ENCODE measurements around the gene IRS1. TPM values are rescaled to one million over a fixed set of nuclear protein-coding genes. Genes with fewer than 3 reads are reported as not detected.

IRS1 gene
- total RNA-seq, 1 donor from 2014 or later, result 33.8 TPM

DNA sequence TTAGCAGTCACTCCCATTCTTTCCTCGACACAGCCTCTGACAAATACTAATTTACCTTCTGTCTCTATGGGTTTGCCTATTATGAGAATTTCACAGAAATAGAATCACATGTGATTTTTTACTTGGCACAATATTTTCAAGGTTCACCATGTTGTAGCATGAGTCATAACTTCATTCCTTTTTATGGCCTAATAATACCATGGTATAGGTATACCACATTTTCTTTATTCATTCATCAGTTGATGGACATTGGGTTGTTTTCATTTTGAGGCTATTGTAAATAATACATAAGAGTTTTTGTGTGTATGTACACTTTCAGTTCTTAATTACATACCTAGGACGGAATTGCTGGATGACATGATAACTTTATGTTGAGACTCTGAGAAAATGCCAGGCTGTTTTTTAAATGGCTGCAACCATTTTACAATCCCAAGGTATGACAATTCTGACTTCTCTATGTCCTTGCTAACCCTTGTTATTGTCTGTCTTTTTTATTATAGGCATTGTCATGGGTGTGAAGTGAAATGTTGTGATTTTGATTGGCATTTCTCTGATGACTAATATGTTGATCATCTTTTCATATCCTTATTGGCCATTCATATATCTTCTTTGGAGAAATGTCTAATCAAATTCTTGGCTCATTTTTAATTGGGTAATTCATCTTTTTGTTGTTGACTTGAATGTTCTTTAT is 87.9 kb downstream of the IRS1 start:
- DNase-seq (ENCODE audit: low spot score) (no peak), ATAC-seq (no peak)
- intact Hi-C loops (cut with DNase I), result no loop called here

DNA sequence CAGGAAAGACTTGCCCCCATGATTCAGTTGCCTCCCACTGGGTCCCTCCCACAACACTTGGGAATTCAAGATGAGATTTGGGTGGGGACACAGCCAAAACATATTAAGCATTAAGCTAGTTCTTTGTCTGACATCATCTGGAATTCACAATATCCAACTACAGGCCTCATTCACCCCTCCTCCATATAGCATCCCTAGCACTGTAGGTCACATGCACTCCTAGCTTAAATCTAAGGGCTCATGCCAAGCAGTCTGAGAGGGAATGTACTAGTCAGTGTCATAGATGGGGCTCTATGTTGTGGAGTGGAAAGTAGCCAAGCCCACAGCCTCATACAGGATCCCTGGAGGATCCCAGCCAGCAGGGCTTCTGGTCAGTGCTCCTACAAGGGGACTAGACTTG is 92.1 kb downstream of the IRS1 start:
- DNase-seq (ENCODE audit: low spot score) (no peak), ATAC-seq (no peak)
- intact Hi-C loops (cut with DNase I), result no loop called here

DNA sequence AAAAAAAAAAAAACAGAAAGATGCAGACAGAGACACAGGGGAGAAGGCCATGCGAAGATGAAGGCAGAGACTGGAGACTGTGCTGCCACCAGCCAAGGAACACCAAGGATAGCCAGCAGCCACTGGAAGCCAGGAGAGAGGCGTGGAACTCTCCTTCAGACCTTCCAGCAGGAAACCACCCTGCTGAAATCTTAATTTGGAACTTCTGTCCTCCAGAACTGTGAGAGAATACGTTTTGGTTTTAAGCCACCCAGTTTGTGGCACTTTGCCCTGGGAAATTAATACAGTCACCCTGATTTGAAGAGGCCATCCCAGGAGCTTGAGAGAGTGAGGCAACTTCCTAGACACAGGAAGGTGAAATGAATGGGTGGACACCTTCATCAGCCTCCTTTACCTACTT is 93.7 kb downstream of the IRS1 start:
- intact Hi-C loops (cut with DNase I), result no loop called here
- ATAC-seq, result no peak
- DNase-seq (ENCODE audit: low spot score), result no peak

DNA sequence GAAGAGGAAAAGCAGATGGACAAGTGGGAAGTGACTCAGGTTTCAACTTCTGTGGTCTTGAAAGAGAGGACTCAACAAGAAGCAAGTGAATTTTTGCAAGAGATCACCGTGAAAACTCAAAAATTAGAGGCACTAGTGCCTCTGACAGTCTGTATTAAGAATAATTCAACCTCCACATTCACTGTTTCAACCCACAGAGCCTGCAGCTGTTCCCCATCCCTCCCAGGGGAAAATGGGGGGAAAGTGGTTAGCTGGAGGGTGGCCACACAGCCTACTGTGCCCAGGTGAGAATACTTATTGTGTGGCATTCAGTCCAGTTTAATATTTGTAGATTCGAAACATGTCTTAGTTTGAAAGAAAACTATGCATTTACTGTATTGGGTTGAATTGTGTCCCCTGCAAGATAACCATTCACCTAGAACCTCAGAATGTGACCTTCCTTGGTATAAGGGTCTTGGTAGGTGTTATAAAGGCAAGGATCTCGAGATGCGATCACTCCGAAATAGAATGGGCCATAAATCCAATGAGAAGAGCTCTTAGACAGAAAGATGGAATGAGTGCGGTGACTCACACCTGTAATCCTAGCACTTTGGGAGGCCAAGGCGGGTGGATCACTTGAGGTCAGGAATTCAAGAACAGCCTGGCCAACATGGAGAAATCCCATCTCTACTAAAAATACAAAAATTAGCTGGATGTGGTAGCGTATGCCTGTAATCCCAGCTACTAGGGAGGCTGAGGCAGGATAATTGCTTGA is 94.3 kb downstream of the IRS1 start:
- no peak for ATAC-seq
- intact Hi-C loops (cut with DNase I), result no loop called here

DNA sequence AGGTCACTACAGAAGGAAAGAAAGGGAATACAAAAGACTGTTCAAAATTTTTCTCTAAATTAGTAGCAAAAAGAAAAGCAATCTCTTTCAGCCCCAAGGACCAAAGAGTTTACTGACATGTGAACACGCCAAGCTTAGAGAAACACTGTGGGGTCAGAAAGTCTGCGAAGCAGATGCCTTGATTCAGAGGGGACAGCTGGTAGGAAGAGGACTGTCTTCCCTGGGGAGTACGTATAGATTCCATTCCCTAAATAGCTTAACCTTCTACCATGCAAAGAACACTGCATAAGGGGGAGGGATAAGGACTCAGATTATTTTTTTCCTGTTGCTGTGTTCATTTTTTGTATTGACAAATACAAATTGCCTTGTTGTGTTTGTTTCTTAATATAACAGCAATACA is 96.1 kb downstream of the IRS1 start:
- ATAC-seq (no peak), DNase-seq (ENCODE audit: low spot score) (no peak)
- intact Hi-C loops (cut with DNase I), result no loop called here

More for the DNA sequence above, 94.3 kb downstream of the IRS1 start:
- DNase-seq (ENCODE audit: low spot score), result no peak

DNA sequence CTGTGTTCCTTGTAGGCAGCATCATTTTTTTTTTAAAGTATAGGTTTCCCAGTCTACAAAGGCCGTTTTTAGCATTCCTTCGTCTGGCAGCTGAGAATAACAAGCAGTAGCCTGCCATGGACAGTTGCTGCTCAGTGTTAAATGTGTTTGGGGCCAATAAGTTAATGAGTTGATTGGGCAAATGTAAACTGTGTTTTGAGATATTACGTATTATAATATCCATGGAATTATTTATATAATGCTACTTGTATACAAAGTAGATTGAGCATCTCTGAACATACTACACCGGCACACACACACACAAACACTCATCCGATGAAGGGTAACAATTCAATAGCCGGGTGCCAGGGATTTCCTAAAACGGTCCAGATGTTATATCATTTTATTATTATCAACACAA is 97.2 kb downstream of the IRS1 start:
- ATAC-seq, result no peak
- intact Hi-C loops (cut with DNase I), result no loop called here
- DNase-seq (ENCODE audit: low spot score), result no peak

DNA sequence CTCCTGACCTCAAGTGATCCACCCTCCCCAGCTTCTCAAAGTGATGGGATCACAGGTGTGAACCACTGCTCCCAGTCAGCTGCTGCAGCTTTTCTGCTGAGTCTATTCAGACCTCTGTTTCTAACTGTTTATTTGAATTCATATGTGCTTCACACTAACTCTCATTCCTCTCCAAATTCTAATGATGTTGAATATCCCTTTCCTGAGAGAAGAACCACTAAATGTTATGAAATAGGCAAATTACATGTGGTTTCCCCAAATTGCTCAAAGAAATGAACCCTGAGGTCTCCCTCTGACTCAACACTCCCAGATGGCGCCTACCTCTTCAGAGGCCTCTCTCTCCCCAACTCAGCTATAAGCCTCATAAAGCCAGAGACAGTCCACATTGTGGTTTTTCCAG is 98.6 kb downstream of the IRS1 start:
- ATAC-seq, result no peak
- intact Hi-C loops (cut with DNase I), result no loop called here
- no peak for DNase-seq (ENCODE audit: low spot score)

DNA sequence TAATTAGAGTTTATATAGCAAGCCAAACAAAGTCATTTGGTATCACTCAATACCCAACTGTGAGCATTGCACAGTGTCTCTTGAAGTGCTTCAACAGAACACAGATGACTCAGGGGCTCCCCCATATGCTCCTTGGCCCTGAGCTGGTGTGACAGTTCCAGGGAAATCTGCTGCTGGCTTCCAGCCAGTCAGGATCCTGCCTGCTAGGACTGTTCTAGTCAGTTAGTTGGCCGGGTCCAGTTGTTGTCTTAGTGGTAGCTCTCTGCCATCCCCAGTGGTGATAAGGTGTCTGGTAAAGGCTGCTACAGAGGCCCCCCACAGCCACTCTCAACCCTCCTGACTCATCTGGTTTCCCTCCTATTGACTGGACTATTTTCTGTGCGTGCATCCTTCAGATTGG is 100.3 kb downstream of the IRS1 start:
- intact Hi-C loops (cut with DNase I), result no loop called here
- ATAC-seq (peak; percentile 73), DNase-seq (ENCODE audit: low spot score) (peak; percentile 60)

DNA sequence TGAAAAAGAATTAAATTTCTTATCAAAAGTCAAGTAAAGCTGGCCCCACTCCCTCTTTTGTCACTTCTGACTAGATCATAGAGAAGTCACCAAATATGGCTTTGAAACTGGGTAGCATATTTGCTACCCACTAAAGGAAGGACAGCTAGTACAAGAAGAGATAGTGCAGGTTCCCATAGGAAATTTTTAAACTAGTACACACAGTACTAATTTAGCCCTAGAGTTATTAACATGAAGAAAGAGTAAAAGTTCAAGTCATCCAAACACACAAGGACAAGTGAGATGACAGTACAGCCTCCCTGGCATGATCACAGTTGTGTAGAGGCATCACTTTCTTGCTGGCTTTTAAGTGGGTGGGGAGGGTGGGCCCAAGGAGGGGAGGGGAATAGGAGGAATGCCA is 100.9 kb downstream of the IRS1 start:
- ATAC-seq, result no peak
- intact Hi-C loops (cut with DNase I), result no loop called here
- DNase-seq (ENCODE audit: low spot score), result no peak

DNA sequence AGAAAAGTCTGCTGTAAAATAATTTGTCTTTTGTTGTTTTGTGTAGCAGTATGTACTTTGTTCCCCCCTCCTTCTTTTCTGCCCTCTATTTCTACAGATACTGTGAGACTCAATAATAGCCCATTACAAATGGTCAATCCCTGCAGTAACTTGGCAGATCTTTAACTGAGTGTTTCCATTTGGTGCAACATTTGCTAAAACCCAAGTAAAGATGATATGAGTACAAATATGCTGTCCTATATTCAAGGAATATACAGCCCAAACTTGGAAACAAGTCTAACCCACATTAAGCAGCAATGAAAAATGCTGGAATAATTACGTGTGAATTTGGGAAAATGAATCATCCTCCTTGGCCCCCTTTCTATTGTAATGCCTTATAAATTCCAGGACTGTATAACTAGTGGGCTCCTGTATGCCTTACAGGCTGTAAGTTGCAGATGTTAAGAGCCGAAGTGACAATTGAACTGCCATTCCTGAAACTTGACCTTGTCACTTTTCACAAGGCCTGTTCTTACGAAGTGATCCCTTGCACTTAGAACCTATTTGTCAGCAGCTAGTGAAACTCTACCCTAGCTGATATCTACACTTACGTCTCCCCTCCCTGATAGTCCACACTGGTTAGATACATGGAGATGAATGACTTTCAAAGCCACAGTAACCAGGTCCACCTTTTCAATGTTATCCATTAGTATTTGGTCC is 104.9 kb downstream of the IRS1 start:
- intact Hi-C loops (cut with DNase I), result no loop called here
- no peak for DNase-seq (ENCODE audit: low spot score)

DNA sequence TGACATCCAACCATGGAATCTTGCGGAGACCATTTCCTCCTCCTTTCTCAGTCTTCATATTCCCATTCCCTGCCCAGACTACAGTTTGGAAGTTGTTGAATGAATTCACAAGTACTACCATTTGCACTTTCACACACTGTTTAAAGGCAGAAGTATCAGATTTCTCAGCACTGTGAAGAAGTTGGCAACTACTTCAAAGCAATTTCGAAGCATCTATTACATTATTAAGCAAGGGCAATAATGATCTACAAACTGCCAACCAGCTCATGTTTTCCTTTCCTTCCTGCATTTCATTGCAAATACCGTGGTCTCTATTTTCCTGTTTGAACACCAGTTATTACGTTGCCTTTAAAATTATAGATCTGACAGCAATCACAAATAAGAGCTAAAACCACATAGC is 105.5 kb downstream of the IRS1 start:
- intact Hi-C loops (cut with DNase I), result no loop called here
- ATAC-seq, result no peak
- DNase-seq (ENCODE audit: low spot score), result no peak

More for the DNA sequence above, 104.9 kb downstream of the IRS1 start:
- ATAC-seq, result no peak

DNA sequence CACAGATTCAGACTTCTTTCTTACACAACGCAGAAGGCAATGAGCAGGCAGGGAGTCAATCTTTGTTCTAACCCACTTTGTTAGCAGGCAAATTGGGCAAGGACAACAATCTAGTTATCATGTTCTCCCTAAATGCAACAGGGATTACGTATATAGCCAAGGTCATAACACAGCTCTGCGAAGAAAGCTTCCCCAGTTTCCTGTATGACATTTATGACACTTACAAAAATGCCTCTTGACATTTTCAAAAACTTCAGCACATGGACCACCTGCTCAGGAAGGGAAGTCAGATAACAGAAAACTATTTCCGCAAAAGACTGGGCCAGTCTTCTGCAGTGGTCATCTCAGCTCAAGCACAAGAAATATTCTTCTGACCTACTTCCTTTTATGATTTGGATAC is 106.1 kb downstream of the IRS1 start:
- intact Hi-C loops (cut with DNase I), result no loop called here
- DNase-seq (ENCODE audit: low spot score) (no peak), ATAC-seq (no peak)

DNA sequence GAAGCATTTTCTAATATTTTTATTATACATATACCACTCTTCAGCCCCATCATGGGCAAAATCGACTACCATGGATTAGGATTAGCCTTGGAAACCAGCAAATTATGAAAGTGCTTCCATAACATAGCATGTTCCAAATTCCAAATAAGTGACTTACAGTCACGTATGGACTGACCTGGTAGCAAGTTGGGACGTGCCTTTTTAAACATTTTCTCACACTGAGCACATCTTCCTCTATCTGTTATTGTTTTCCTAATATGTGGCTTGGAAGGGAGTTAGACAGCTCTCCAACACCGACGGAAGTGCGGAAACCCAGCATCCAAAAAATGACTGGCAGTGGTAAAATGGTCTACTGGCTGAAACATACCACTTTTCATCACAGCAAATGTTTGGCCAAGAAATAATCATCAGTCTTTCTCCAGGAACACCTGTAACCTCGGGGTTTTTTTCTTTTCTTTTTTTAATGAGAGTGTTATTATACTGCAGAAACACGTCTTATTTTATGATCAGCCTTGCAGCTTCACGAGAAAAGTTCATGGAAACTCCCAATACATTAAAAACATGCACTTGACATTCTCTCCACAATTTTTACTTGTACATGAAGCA is 107.0 kb downstream of the IRS1 start:
- no peak for ATAC-seq
- intact Hi-C loops (cut with DNase I), result no loop called here
- DNase-seq (ENCODE audit: low spot score), result no peak

DNA sequence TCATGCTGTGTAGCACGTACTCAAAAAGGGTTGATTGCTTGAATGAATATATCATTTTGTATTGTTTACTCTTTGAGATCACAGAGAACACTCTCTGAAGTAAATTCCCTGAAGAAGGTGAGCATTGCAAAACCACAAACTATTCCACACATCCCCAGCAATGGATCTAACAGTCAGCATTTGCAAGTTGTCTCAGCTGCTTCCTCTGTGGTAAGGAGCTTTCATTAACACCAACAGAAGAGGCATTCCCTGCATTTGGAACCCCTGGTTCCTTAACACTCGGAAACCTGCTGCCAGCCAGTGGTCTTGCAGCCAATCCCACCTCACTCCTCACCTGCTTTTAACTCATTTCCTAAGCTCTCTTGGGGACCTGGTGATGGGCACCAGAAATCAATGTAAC is 108.4 kb downstream of the IRS1 start:
- no peak for ATAC-seq

DNA sequence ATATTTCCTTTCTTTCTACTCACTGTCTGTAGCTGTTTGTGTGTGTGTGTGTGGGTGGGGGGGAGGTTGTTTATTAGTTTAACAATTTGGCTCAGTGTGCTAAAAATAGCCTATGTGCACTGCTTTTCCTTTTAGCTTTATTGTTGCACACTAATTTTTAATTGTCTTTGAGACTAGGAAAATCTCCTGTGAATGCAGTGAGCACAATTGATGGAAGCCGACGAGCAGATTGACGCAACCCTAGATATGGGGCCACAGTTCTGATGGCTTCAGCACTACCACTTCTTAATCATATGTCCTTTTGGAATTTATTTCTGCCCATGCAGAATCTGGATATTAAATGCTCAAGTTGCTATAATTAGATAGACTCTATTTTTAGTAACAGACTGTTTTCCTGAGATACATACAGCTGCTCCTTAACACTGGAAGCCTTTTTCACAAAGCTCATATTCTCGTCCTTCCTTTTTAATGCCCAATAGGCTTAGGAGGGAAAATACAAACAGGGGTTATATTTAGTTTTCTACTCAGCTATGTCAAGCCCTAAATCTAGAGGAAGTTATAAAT is 109.1 kb downstream of the IRS1 start:
- DNase-seq (ENCODE audit: low spot score) (no peak), ATAC-seq (peak; percentile 51)
- intact Hi-C loops (cut with DNase I), result no loop called here

More for the DNA sequence above, 108.4 kb downstream of the IRS1 start:
- intact Hi-C loops (cut with DNase I), result no loop called here
- no peak for DNase-seq (ENCODE audit: low spot score)

DNA sequence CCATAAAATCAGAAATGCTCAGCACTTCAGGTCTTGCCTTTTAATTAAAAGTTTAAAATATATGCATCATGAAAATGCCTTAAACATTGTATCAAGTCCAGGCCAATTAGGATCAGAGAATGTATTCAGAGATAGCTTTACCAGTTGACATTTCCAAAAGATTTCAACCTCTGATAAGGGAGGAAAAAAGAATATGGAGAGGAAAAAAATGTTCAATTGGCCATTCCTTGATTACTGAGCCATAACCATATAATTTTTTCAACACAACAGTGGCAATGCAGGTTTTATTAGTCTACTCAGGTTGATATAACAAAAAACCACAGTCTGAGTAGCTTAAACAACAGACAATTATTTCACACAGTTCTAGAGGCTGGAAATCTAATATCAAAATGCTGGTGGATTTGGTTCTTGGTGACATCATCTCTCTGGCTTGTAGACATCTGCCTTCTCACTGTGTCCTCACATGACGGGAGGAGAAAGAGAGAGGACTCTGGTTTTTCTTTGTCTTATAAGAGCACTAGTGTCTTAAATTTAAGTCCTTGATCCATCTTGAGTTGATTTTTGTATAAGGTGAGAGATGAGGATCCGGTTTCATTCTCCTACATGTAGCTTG is 111.9 kb downstream of the IRS1 start:
- intact Hi-C loops (cut with DNase I), result no loop called here
- ATAC-seq, result no peak

DNA sequence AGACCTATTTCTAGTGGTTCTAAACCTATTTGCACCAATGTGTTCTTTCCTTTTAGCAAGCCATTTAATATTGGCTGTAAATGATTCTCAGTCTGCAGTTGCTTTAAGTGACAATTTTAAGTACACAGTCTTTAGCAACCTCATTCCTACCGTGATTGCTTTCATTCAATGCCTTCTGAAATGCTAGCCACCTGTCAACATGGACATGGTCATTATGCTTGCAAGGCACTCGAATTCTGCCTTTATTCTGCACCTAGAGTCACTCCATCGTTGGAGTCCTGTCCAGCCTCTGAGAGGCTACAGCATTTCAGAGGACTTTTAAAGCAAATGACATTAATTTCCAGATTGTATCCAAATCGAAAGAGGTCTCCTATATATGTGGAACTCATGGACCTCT is 115.1 kb downstream of the IRS1 start:
- ATAC-seq (no peak), DNase-seq (ENCODE audit: low spot score) (no peak)
- intact Hi-C loops (cut with DNase I), result no loop called here

More for the DNA sequence above, 111.9 kb downstream of the IRS1 start:
- no peak for DNase-seq (ENCODE audit: low spot score)

DNA sequence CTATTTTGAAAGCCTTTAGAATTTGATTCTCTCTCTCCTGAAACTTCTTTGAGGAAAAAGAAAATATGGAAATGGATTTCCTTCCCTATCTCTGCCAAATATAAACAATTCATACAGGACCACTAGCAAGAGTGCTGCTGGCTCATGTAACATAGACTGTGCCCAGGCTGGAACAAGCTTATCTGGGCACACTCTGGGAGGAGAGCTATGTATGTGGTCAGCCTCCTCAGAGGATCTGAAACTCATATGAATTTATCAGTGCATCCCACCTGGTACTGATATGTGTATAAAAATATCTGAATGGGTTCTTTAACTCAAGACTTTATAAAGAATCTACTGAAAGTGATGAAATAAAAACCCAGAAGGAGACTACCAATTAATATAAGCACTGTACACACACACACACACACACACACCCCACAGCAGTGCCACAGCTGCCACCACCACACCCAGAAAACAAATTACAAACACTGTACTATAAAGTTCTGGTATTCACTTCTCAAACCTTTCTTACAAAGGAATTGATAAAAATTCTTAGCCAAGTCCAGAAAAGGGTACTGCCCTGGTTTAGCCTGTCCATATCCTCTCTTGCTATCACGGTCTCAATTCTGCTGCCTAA is 115.6 kb downstream of the IRS1 start:
- DNase-seq (ENCODE audit: low spot score) (no peak), ATAC-seq (no peak)
- intact Hi-C loops (cut with DNase I), result no loop called here

DNA sequence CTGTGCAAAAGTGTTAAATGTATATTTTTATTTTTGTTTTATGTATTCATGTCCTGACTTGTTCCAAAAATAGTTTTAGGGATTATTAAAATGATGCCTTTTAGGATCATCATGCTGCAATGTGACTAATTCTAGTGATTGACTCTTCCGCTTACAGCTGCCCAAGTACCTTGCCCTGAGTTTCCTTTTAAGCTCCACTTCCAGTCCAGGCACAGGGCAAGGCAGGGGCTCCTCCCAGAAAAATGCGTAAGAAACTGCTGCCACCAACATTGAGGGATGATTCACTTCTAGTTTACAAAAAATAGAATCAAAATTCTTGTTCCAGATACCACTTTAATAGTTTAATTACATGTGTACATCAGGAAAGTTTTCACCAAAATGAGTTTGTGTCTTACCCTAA is 116.4 kb downstream of the IRS1 start:
- intact Hi-C loops (cut with DNase I), result no loop called here
- ATAC-seq, result no peak

More for the DNA sequence above, 116.4 kb downstream of the IRS1 start:
- no peak for DNase-seq (ENCODE audit: low spot score)

Data from sciatic nerve (tissue), 2 donors.